Stimulated activated CD4-positive, alpha-beta T cell treated with anti-CD3 and anti-CD28 coated beads, Interleukin-4, amount 100 ng/mL, for 24 hours (primary cell): ENCODE data around the gene LRRC8E.
"Not testable (repeated sequence)": the region's sequence is repeated elsewhere in the genome, so short reads cannot be mapped to it uniquely, and the experiment has no call there.

Source experiments
- DNase-seq: peaks from one replicate; pipeline ENCODE4 v3.0.0-alpha.2; 2020

The LRRC8E gene

GRCh38 chr19:7910321-7911161 lies 22.2 kb downstream of the LRRC8E start:
- DNase-seq, result no peak

GRCh38 chr19:7911508-7912143 lies 23.3 kb downstream of the LRRC8E start:
- no peak for DNase-seq

GRCh38 chr19:7912144-7912696 lies 23.9 kb downstream of the LRRC8E start:
- DNase-seq, result no peak

GRCh38 chr19:7912697-7913564 lies 24.6 kb downstream of the LRRC8E start:
- DNase-seq, result no peak

GRCh38 chr19:7913652-7914051 lies 25.3 kb downstream of the LRRC8E start:
- DNase-seq, result no peak

- DNase-seq, result no peak
Observed at GRCh38 chr19:7914099-7914498, 25.8 kb downstream of the LRRC8E start.

GRCh38 chr19:7914598-7915045 lies 26.3 kb downstream of the LRRC8E start, which contains the start of gene TGFBR3L:
TGFBR3L (plus strand) TSS chr19:7914830.
- no peak for DNase-seq

GRCh38 chr19:7915250-7916102 lies 27.2 kb downstream of the LRRC8E start:
- DNase-seq, result no peak

GRCh38 chr19:7916103-7916954 lies 28.0 kb downstream of the LRRC8E start:
- peak; percentile 57 for DNase-seq

GRCh38 chr19:7916955-7917266 lies 28.6 kb downstream of the LRRC8E start:
- no peak for DNase-seq

- DNase-seq, result peak; percentile 55
Observed at GRCh38 chr19:7917267-7918061, 29.2 kb downstream of the LRRC8E start.

- DNase-seq, result not testable (repeated sequence)
Observed at GRCh38 chr19:7918062-7918614, 29.8 kb downstream of the LRRC8E start.

GRCh38 chr19:7918615-7919421 lies 30.5 kb downstream of the LRRC8E start:
- DNase-seq, result no peak

GRCh38 chr19:7919610-7920518 lies 31.6 kb downstream of the LRRC8E start, which contains the start of gene SNAPC2:
SNAPC2 (plus strand) TSS chr19:7920338; CDS start chr19:7920367, 29 bp downstream.
- DNase-seq, result peak; percentile 96

GRCh38 chr19:7920519-7921301 lies 32.4 kb downstream of the LRRC8E start:
- DNase-seq, result peak; percentile 98

- no peak for DNase-seq
Observed at GRCh38 chr19:7921302-7921966, 33.1 kb downstream of the LRRC8E start.
